Sigmoid colon (tissue), 4 donors: ENCODE measurements around the gene SMARCAD1.

Source experiments
- CTCF ChIP-seq, 4 experiments: fragments of 450-650 bp in 3 of 4; fragments of 200-600 bp in 1 of 4; IDR thresholded peaks; one replicate each; pipeline ENCODE4 v1.5.1; 2016 to 2019; ENCODE audit warnings: antibody characterized with exemption in 4 of 4, mild to moderate bottlenecking in 3 of 4, moderate library complexity in 2 of 4
- POLR2A ChIP-seq, 2 donors: fragments of 450-650 bp; IDR thresholded peaks; one replicate each; pipeline ENCODE4 v1.6.1; 2016; ENCODE audit warnings: antibody characterized with exemption in 2 of 2, mild to moderate bottlenecking in 2 of 2, moderate library complexity in 2 of 2
- POLR2AphosphoS5 ChIP-seq, 4 donors: sonication (generic); formaldehyde crosslinking; IDR thresholded peaks; one replicate each; pipeline ENCODE4 v1.6.1; 2017; ENCODE audit warnings: antibody characterized with exemption in 4 of 4

- TF ChIP-seq CTCF (IDR thresholded peaks at IDR 0.05), result no peak
- TF ChIP-seq POLR2A (IDR thresholded peaks at IDR 0.05), result no peak
- TF ChIP-seq POLR2AphosphoS5 (IDR thresholded peaks at IDR 0.05), result no peak
Observed at GRCh38 chr4:94208266-94208665, 601 bp downstream of the SMARCAD1 start.
